GM18511 (cell line): ENCODE data around the gene NR1D2.
"Not testable (repeated sequence)": the region's sequence is repeated elsewhere in the genome, so short reads cannot be mapped to it uniquely, and the experiment has no call there.

Experiments used
- ATAC-seq: cut with Tn5 transposase; IDR thresholded peaks from one replicate; pipeline ENCODE4 v1.9.1; 2021; ENCODE audit warnings: mild to moderate bottlenecking, moderate library complexity; ENCODE audit not compliant: unreplicated experiment

The NR1D2 gene

DNA sequence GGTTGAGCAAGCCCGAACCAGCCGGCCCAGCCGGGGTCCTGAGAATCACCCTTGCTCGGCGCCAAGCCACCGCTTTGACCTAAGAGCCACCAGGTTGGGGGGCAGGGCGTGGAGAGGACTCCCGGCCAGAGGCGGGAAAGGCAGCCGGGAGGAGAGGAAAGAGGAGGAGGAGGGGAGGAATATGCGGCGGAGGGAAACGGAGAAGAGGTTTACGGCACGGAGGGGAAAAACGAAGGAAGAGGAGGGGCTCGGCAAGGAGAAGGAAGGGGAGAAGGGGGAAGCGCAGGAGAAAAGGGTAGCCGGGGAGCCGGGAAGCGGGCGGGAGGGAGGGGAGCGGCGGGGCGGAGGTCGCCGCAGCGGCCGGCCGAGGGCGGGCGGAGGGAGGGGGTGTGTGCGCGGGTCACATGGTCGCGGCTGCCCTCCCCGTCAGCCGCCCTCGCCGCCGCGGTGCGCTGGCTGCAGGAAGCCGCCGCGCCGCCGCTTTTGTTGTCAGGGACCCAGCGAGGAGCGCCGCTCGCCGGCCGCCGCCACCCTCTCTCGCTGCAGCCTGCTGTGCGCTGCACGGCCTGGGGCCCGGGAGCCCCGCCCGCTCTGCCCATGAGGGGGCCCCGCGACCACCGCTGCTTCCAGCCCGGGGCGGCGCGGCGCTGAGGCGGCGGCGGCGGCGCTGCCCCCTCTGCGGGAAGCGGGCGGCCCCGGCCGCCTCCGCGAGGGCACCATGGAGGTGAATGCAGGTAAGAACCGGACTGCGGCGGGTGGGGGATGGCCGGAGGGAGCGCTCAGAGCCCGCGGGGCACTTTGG is at the start of gene NR1D2:
NR1D2 (plus strand) TSS at position 426 of the 802 bp plus-strand sequence; CDS start at position 719, 293 bp downstream.
- ATAC-seq = peak; percentile 59

- ATAC-seq = no peak
Observed at GRCh38 chr3:23900744-23901143, 44.3 kb upstream of the NR1D2 start.

GRCh38 chr3:23904545-23904944 is 40.5 kb upstream of the NR1D2 start:
- ATAC-seq = no peak

DNA sequence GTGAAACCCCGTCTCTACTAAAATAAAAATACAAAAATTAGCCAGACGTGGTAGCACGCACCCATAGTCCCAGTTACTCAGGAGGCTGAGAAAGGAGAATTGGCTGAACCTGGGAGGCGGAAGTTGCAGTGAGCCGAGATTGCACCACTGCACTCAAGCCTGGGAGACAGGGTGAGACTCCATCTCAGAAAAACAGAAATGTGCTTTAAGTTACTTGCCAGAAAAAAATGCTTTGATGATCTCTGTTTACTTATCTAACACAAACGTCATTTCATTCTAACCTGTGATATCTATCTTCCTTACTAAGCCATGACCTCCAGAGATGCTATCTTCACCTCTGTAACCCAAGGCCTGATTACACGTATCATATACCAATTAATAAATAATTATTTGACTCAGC is 35.7 kb upstream of the NR1D2 start:
- no peak for ATAC-seq

GRCh38 chr3:23911397-23911796 is 33.7 kb upstream of the NR1D2 start:
- no peak for ATAC-seq

DNA sequence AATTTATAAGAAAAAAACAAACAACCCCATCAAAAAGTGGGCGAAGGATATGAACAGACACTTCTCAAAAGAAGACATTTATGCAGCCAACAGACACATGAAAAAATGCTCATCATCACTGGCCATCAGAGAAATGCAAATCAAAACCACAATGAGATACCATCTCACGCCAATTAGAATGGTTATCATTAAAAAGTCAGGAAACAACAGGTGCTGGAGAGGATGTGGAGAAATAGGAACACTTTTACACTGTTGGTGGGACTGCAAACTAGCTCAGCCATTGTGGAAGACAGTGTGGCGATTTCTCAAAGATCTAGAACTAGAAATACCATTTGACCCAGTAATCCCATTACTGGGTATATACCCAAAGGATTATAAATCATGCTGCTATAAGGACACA is 32.8 kb upstream of the NR1D2 start:
- not testable (repeated sequence) for ATAC-seq

- no peak for ATAC-seq
Observed at GRCh38 chr3:23913182-23913581, 31.9 kb upstream of the NR1D2 start.

DNA sequence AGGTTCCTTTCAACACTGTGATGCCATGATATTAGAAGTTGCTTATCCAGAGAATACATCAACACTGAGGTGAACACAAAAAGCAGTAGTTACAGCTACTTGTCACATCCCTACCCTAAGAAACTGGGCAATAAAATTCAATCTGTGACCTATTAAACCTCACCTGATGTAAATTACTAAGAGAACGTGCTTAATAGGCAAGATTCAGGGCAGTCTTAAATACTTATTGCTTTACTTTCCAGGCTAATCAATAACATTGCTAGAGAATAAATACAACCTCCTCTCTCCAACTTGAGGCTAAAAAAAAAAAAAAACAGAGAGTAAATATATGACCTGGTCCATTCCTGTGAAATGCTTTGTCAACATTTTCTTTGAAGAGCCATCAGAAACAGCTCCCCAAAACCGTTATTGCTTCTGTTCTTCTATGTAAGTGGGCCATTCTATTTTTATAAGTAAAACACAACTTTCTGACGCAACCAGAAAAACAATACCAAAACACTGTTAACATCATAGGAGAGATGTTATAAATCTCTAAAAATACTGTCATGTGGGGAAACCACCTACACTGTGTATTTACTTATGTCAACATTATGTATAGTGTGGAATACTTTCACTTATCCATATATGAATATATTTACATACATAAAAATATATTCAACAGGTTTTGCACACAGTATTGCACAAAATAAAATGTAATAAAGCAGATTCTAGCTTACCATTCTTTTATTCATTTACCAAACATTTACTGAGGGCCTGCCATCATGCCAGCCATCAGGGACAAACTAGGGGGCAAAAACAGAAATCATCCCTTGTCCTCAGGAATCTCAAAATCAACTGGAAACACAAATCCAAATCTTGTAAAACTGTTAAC is 31.0 kb upstream of the NR1D2 start:
- no peak for ATAC-seq

DNA sequence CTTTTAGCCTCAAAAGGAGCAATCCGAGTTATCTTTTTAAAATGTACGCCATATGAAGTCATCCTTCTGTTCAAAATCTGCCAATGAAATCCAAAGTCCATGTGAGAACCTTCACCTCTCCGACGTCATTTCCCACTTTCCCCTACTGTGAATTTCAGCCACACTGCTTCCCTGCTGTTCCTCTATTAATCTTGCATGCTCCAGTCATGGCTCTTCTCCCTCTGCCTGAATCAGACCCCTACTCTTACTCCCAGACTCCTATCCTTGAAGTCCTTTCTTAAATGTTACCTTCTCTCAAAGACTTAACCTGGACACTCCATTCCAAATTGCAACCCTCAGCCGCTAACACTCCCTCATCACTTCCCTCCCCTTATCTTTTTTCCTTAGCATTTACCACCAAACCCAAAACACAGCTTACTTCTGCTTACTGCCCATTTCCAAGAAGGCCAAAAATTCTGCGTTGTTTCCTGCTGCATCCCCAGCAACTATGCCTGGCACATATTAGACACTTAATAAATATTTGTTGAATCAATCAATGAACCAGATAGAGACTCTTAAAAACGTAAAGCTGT is 29.5 kb upstream of the NR1D2 start:
- ATAC-seq = no peak

- ATAC-seq = peak; percentile 52
Observed at GRCh38 chr3:23916152-23916885, 28.8 kb upstream of the NR1D2 start.

DNA sequence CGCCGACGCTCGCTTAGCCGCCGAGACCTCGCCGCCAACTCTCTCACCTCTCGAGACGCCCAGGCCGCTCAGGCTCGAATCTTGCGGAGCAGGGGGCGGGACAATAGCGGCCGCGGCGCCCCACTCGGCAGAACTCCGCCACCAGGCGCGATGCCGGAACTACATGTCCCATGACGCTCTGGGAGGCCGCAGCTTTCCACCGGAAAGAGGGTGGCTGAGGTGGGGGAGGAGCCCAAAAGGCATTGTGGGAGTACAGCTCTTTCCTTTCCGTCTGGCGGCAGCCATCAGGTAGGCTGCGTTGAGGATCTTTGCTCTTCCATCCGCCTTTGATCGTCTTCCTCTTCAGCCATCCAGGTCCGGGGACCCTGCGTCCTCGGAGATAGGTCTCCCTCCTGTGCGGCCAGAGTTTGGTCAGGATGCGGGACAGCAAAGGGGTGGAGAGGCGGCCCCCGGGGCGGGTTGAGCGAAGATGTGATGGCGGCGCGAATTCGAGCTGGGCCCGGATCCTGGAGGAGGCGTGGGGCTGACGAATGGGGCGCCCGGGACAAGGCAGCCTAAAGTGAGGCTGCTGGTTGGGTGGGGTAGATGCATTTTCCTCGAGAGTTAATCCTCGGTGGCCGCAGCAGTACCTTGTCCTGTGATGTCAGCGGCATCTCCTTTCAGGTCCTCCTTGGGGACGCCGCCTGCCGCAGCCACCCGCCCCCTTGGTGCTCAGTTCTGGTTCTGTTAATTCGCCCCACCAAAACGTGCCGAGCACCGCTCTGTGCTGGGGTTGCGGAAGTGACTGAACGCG is 28.0 kb upstream of the NR1D2 start, which contains the start of the genes NKIRAS1 and RPL15:
NKIRAS1 (minus strand) TSS at position 105 of the 793 bp plus-strand sequence. CDS start 6,086 bp downstream, outside the sequence.
RPL15 (plus strand) TSS at position 247 of the 793 bp plus-strand sequence. CDS start 728 bp downstream, outside the sequence.
- ATAC-seq = peak; percentile 91

- ATAC-seq = not testable (repeated sequence)
Observed at GRCh38 chr3:23917679-23918303, 27.3 kb upstream of the NR1D2 start.

GRCh38 chr3:23918331-23918730 is 26.8 kb upstream of the NR1D2 start:
- not testable (repeated sequence) for ATAC-seq

DNA sequence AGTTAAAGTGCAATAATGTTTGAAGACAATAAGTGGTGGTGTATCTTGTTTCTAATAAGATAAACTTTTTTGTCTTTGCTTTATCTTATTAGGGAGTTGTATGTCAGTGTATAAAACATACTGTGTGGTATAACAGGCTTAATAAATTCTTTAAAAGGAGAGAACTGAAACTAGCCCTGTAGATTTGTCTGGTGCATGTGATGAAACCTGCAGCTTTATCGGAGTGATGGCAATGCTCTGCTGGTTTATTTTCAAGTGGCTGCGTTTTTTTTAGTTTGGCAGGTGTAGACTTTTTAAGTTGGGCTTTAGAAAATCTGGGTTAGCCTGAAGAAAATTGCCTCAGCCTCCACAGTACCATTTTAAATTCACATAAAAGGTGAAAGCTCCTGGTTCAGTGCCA is 25.5 kb upstream of the NR1D2 start:
- no peak for ATAC-seq

DNA sequence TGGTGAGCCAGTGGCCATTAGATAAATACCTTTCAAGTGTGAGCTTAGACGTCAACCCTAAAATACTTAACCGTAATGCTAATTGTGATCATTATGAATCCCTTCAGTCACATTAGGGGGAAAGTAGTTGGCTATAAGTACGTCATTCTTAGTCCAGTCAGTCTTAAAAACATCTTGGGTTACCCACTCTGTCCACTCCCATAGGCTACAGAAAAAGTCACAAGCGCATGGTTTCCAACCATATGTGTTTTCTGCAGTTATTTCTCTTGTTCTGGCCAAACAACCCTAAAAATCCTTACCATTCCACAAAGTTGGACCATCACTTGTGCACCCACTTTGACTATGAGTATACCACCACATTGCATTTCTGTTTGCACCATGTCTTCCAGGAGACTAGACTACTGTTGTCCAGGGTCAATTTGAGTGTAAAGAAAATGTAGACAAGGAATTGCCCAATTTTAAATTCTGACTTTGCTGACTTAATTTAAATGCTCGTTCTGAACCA is 24.9 kb upstream of the NR1D2 start:
- ATAC-seq = no peak

GRCh38 chr3:23921052-23921511 is 24.0 kb upstream of the NR1D2 start:
- no peak for ATAC-seq

GRCh38 chr3:23923786-23924185 is 21.3 kb upstream of the NR1D2 start:
- ATAC-seq = no peak

- ATAC-seq = no peak
Observed at GRCh38 chr3:23926246-23926645, 18.8 kb upstream of the NR1D2 start.

- ATAC-seq = no peak
Observed at GRCh38 chr3:23926736-23927135, 18.4 kb upstream of the NR1D2 start.
